HG02884 (cell line): ENCODE data around the gene GCH1.
"Not testable (repeated sequence)": the region's sequence is repeated elsewhere in the genome, so short reads cannot be mapped to it uniquely, and the experiment has no call there.

ENCODE experiments used
- ATAC-seq: cut with Tn5 transposase; IDR thresholded peaks from one replicate; pipeline ENCODE4 v1.9.1; 2021; ENCODE audit warnings: mild to moderate bottlenecking, moderate library complexity; ENCODE audit not compliant: unreplicated experiment

The GCH1 gene

GRCh38 chr14:54803926-54804537, 98.6 kb downstream of the GCH1 start:
- no peak for ATAC-seq

- ATAC-seq = no peak
Measured at GRCh38 chr14:54803396-54803795, 99.2 kb downstream of the GCH1 start.

GRCh38 chr14:54801482-54801881, 101.1 kb downstream of the GCH1 start:
- not testable (repeated sequence) for ATAC-seq

GRCh38 chr14:54798465-54799124, 104.0 kb downstream of the GCH1 start:
- no peak for ATAC-seq

- ATAC-seq = no peak
Measured at GRCh38 chr14:54797986-54798385, 104.6 kb downstream of the GCH1 start.

GRCh38 chr14:54797556-54797955, 105.1 kb downstream of the GCH1 start:
- ATAC-seq = no peak

- no peak for ATAC-seq
Measured at GRCh38 chr14:54796961-54797360, 105.7 kb downstream of the GCH1 start.

GRCh38 chr14:54794796-54795195, 107.8 kb downstream of the GCH1 start:
- ATAC-seq = no peak

- ATAC-seq = no peak
Measured at GRCh38 chr14:54794159-54794558, 108.5 kb downstream of the GCH1 start.

GRCh38 chr14:54792288-54792687, 110.3 kb downstream of the GCH1 start:
- no peak for ATAC-seq
